GM10847 (cell line): Measurements from ENCODE around the gene FABP6.

Experiments used
- POLR2A ChIP-seq: IDR thresholded peaks from 2 replicates; pipeline ENCODE4 v1.6.1; 2011; ENCODE audit not compliant: insufficient read length; ENCODE audit errors: extremely low read depth

Gene FABP6

GRCh38 chr5:160274483-160274931 is 45.2 kb downstream of the FABP6 start:
- TF ChIP-seq POLR2A: no peak

GRCh38 chr5:160278343-160278742 is 49.0 kb downstream of the FABP6 start:
- TF ChIP-seq POLR2A: no peak

- no peak for TF ChIP-seq POLR2A
These were observed 51.2 kb downstream of the FABP6 start for GRCh38 chr5:160280384-160281095.

GRCh38 chr5:160281275-160281674 is 52.0 kb downstream of the FABP6 start:
- TF ChIP-seq POLR2A: no peak

GRCh38 chr5:160284291-160284873 is 55.1 kb downstream of the FABP6 start:
- TF ChIP-seq POLR2A: no peak

GRCh38 chr5:160285316-160285715 is 56.0 kb downstream of the FABP6 start:
- TF ChIP-seq POLR2A: no peak

- TF ChIP-seq POLR2A: no peak
These were observed 57.6 kb downstream of the FABP6 start for GRCh38 chr5:160286947-160287346.

GRCh38 chr5:160287378-160288051 is 58.2 kb downstream of the FABP6 start:
- no peak for TF ChIP-seq POLR2A
